Uterine smooth muscle cell (primary cell): ENCODE results near the gene RCAN2. TPM values are rescaled to one million over a fixed set of nuclear protein-coding genes. Genes with fewer than 3 reads are reported as not detected.

Experiments used
- total RNA-seq: library from RNA; depleted of rRNA; stranded (reverse); fragments of >200 nt; gene quantifications from 2 replicates; pipeline ENCODE4 v1.2.3, GENCODE V29; 2014

Gene RCAN2
- total RNA-seq: 0.77 and 1.5 TPM in 2 replicates

DNA sequence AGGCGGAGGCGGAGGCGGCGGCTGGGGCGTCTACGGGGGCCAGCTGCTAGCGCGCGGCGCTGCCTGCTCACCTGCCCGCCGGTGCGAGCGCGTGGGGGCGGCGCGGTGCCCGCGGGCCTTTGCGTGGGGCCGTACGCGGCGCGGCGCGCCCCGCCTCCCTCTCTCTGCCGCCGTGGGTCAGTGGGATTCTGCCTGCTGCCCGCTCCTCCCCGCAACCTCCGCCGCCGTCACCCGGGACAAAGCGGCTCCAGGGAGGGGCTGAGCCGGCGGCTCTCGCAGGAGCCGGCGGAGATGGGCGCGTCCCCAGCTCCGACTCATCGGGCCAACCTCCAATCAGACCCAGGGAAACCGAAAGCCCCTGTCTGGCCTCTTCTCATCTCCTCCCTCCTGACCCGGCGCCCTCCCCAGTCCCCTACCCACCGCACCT lies at the start of gene RCAN2:
TSS of gene RCAN2 (minus strand) at position 249 of the 427 bp plus-strand sequence.

Other genes with a start within 250 kb of the RCAN2 start
- gene CYP39A1, start 161.4 kb upstream of the RCAN2 start, total RNA-seq: 0.44 and 1.7 TPM in 2 replicates
- 4.1 and 7.9 TPM in 2 replicates for gene SLC25A27, start 161.5 kb upstream of the RCAN2 start, total RNA-seq
- gene TDRD6, start 196.4 kb upstream of the RCAN2 start, total RNA-seq: 0.11 and 0.12 TPM in 2 replicates
- gene PLA2G7, start 243.9 kb upstream of the RCAN2 start, total RNA-seq: not detected in 2 replicates